GM20431 (cell line): ENCODE data around the gene ZBTB20.
"Not testable (repeated sequence)": the region's sequence is repeated elsewhere in the genome, so short reads cannot be mapped to it uniquely, and the experiment has no call there.

Source experiments
- in situ Hi-C: fragments of 300-500 bp; cut with MseI, MboI; formaldehyde crosslinking; loops from one replicate; pipeline ENCODE4 v1.15.0; 2020; ENCODE audit warnings: low sequenced_read_pairs; ENCODE audit not compliant: unreplicated experiment

Gene ZBTB20

DNA sequence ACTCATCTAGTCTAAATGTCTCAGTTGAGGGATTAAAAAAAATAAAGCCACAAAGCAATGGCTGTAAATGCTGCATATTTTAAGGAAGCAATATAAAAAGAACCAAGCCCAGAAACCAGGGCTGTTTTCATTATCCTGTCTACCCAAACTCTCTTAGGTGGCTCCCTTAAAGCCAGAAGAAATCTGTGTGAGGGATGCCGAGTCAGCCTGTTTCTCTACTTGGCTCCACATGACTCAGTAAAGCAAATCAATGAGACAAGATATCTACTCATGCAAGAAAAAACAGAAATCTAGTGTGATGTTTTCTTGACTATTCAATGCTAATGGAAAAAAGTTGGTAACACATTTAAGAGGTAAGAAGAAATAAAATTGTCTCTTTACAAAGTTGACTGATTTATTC lies 296.2 kb downstream of the ZBTB20 start:
- in situ Hi-C loops, result no loop called here

DNA sequence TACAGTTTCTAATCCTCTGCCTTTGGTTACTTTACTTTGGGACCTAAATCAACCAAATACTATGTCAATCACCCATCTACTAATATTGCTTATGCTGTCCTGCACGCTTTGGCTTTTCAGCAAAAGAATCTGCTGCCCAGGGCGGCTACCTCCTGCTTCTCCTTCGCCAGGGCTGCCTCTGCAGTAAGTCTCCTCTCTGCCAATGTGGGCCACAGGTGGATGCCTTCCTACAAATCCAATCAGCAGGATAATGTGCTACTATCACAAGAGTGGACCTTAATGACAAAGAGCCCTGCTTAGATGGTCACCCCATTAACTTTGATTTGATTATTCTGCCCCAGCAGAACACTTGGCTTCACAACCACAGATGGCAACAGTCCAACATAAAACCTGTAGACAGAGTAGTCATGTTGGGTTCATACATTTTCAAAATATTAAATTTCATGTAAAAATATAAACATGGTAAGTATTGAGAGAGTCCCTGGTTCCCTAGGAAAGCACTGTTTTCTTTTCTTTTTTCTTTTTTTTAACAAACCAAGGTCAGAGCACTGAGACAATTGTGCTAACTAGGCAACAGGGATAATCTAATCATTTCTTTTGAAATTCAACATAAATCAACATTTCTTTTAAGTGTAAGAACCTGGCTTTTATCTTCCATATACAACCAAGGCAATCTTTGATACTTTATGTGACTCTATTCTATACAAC lies 298.3 kb downstream of the ZBTB20 start:
- in situ Hi-C loops, result no loop called here

GRCh38 chr3:114848082-114848481 lies 299.0 kb downstream of the ZBTB20 start:
- in situ Hi-C loops, result no loop called here

- in situ Hi-C loops, result no loop called here
Observed at GRCh38 chr3:114847564-114847963, 299.5 kb downstream of the ZBTB20 start.

GRCh38 chr3:114846779-114847178 lies 300.3 kb downstream of the ZBTB20 start:
- in situ Hi-C loops, result no loop called here

GRCh38 chr3:114846252-114846651 lies 300.8 kb downstream of the ZBTB20 start:
- in situ Hi-C loops, result no loop called here

DNA sequence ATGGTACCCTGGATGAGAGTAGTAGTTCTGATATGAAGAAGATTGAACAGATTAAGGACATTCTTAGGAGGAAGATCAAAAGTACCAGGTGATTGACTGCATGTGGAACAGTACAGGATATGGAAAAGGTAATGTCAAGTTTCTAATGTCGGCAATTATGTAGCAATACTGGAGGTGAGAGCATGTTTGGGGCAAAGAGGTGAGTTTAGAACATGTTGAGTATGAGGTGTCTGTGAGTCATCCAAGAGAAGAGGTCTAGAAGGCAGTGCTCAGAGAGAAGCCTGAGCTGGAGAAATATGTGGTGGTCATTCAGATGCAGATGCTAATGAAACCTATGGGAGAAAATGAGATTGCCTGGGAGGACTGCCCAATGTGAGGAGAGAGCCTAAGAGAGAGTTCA lies 305.6 kb downstream of the ZBTB20 start:
- in situ Hi-C loops, result no loop called here

DNA sequence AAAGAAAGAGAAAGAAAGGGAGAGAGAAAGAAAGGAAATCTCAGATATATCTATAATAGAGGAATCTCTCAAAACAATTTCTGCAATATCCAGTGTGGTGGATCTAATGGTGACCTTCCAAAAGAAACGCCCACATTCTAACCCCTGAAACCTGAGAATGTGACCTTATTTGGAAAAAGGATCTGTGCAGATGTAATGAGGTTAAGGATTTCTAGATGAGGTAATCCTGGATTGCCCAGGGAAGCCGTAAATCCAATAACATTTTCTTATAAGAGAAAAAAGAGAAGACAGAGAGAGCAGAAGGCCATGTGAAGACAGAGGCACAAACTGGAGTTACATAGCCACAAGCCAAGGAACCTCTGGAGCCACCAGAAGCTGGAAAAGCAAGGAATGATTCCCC lies 307.6 kb downstream of the ZBTB20 start:
- in situ Hi-C loops, result no loop called here

DNA sequence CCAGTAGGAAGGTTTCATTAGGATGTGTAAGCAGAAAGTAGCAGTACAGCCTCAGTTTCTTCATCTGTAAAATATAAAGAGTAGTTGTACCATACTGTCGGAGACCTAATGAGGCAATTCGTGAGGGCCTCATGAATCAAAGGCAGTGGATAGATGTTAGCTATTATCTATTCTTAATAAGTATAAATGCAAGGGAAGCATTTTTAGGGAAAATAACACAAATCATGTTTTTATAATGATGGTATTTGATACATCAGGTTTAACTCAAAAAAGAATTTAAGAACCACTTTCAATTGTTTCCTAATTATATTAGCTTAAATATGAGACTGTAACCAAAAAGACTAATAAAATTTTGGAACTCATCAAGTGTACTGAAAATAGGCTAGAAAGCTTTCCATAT lies 309.1 kb downstream of the ZBTB20 start:
- in situ Hi-C loops, result no loop called here

DNA sequence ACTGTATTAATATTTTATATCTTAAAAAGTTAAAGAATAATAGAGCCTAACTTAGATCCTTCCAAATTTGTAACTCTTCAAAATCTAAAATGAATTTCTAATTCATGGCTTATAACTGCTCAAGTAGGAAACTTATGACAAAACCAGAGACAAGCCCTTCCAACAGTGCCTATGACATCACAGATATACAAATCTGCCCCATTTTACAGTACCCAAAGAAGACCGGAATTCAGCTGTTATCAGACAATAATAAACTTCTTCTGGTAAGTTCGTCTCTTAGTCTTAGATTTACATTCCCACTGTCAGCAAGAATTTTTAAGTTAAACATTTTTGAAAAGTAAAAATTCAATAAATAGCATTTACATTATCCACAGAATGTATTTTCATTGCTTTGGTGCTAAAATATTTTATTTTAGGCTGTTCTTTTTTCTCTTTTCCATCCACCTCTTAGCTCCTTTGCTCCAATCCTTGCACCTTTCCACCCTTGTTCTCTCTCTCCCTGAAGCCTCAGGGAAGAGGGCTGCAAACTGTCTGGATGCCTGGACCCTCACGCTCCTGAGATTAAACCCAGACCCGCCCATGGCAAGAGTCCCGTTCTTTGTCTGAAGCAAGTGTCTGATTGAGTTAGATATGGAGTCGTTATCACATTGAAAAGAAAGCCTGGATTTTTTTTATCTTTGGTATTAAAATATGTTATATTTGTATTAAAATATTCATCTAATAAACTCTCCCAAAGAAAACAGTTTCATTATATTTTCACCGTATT lies 312.7 kb downstream of the ZBTB20 start:
- in situ Hi-C loops, result no loop called here

DNA sequence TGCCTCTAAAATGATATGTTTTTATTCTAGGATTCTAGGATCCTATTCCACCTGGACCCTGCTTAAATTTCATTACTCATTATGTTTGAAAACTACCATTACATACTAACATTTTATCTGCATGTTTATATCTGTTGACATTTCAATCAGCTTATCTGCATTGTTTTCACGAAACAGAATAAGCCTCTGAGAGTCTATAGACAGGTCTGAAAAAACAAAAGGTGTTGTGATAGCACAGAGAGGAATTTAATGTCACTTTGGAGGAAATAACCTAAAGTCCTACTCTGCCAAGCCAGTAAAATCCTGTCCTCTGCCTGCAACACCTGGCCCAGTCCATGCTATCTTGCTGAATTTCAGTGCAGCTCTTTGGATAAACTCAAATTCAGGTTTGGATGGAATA lies 315.2 kb downstream of the ZBTB20 start:
- in situ Hi-C loops, result no loop called here

GRCh38 chr3:114830652-114831051 lies 316.4 kb downstream of the ZBTB20 start:
- in situ Hi-C loops, result no loop called here

DNA sequence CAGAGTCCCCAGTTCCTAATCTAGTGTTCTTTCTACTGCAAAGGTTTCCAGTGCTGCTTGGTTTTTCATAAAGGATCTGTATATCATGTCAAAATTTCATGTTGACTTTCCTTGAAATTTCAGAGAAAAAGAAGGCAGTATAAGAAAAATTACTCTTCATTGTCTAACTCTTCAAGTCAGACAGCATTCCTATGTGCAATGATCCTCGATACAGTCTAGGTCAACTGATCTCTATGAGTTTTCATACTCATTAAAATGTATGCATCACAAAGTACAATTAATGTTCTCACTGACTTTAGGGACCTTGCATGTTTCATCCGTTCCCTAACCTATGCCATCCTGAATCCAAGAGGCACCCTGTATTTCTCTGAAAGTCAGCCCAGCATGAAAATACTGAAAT lies 317.3 kb downstream of the ZBTB20 start:
- in situ Hi-C loops, result no loop called here

DNA sequence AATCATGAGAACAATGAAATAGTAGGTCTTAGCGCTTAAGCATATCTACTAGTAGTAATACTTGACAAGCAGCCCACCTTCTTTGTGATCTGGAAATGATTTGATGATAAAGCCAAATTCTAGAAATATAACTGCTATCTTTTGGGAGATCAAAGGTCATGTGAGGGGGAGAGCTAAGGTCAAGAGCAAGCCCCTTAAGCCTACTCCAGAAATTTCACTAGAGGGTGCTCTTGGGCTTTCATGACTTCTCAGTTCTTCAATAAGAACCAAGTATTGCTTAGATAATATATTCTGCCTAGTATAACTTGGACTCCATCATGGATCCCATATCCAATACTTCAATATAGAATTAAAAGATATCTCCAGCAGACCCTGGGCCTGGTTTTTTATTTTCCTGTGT lies 319.6 kb downstream of the ZBTB20 start:
- in situ Hi-C loops, result no loop called here

DNA sequence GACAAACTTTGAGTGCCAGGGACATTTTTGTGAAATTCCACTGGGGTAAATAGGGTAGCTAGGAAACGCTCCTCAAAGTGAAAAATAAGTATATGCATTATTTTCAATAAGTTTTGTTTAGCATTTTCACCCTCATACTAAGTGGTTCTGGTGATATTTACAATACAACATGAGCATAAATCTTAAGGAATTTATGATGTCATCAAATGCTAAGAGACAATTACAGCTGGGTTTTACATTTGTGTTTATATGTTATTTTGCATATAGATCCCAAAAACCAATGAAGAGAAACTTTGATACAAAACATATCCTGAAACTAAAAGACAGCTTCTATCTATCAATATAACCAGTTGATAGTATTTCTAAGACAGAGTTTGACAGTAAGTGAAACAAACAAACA lies 323.1 kb downstream of the ZBTB20 start:
- in situ Hi-C loops, result no loop called here

DNA sequence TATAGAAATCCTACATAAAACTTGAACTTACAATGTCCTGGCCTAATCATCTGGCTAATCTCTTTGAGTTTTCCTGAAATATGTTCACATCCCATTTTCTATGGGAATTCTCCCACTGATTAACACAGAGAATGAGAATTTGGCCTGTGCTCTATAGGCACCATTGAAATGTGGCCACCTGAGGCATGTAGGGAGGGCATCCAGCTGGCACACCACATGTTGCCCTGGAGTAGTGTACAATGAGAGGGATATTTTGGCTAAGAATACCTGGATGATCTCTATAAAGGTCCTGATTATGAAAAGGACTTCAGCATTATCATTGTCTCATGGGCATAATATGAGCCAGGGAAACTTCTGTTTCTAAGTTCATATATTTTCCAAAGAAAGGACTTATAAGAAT lies 324.0 kb downstream of the ZBTB20 start:
- in situ Hi-C loops, result no loop called here

DNA sequence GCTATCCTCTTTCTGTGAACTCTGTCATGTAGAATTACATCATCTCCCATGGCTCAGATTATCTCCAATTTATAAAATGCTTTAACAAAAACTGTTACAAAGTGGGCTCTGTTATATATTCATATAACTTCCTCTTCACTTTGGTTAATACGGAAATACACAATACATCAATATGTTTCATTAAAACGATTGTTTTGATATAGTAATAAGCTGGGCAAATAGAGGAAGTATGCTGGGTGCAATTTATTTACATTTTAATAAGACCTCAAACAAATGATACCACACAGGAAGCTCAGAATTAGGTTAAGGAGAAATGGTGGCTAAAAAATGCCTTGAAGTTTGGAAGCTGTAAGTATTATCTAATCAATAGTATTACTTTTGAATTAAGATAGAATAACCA lies 331.0 kb downstream of the ZBTB20 start:
- in situ Hi-C loops, result no loop called here

GRCh38 chr3:114812541-114813238 lies 334.4 kb downstream of the ZBTB20 start:
- in situ Hi-C loops, result not testable (repeated sequence)

- in situ Hi-C loops, result no loop called here
Observed at GRCh38 chr3:114809668-114810413, 337.2 kb downstream of the ZBTB20 start.

GRCh38 chr3:114804099-114804498 lies 343.0 kb downstream of the ZBTB20 start:
- in situ Hi-C loops, result no loop called here
